RWPE2 (cell line): Measurements from ENCODE around the gene PHF3.

Experiments used
- ATAC-seq: fragments of 200-7000 bp; cut with Tn5 transposase; 3 replicates; pipeline ENCODE4 v1.9.1; 2021; ENCODE audit warnings: low read depth
- DNase-seq: peaks from one replicate; pipeline ENCODE4 v3.0.0-alpha.2; 2020; ENCODE audit warnings: low spot score
- H3K27ac ChIP-seq: fragments of 450-650 bp; 2 replicates; pipeline ENCODE4 v1.5.1; 2017; ENCODE audit warnings: mild to moderate bottlenecking; ENCODE audit not compliant: poor library complexity, severe bottlenecking
- H3K27me3 ChIP-seq: fragments of 250-450 bp; sonication (Bioruptor Pico); 2 replicates; pipeline ENCODE4 v1.5.1; 2021; ENCODE audit warnings: mild to moderate bottlenecking, moderate library complexity; ENCODE audit not compliant: insufficient read depth, poor library complexity, severe bottlenecking
- H3K36me3 ChIP-seq: fragments of 250-450 bp; sonication (Bioruptor Pico); 2 replicates; pipeline ENCODE4 v1.5.1; 2020; ENCODE audit warnings: low read depth, mild to moderate bottlenecking, moderate library complexity
- H3K4me1 ChIP-seq: fragments of 250-450 bp; sonication (Bioruptor Pico); 2 replicates; pipeline ENCODE4 v1.5.1; 2021; ENCODE audit warnings: mild to moderate bottlenecking, moderate library complexity; ENCODE audit not compliant: insufficient read depth, poor library complexity, severe bottlenecking
- H3K4me3 ChIP-seq: fragments of 250-450 bp; sonication (Bioruptor Pico); 2 replicates; pipeline ENCODE4 v1.5.1; 2021; ENCODE audit warnings: mild to moderate bottlenecking, moderate library complexity; ENCODE audit not compliant: severe bottlenecking
- H3K9me3 ChIP-seq: fragments of 250-450 bp; sonication (Bioruptor Pico); 2 replicates; pipeline ENCODE4 v1.5.1; 2021; ENCODE audit warnings: mild to moderate bottlenecking, moderate library complexity; ENCODE audit not compliant: severe bottlenecking
- CTCF ChIP-seq: fragments of 450-650 bp; IDR thresholded peaks from one replicate; pipeline ENCODE4 v1.5.1; 2017; ENCODE audit warnings: mild to moderate bottlenecking, moderate library complexity; ENCODE audit not compliant: poor library complexity, severe bottlenecking

PHF3 gene

GRCh38 chr6:63764318-63764916, 128.8 kb downstream of the PHF3 start:
- no peak for DNase-seq
- no peaks in the 10 kb centered on the region for H3K9me3 ChIP-seq
- no peak overlapping the region for H3K27ac ChIP-seq
- H3K4me1 ChIP-seq, result no peaks in the 10 kb centered on the region
- TF ChIP-seq CTCF, result peak; percentile 78
- no peaks in the 10 kb centered on the region for H3K36me3 ChIP-seq
- no peaks in the 10 kb centered on the region for H3K27me3 ChIP-seq
- ATAC-seq, result no peak
- H3K4me3 ChIP-seq, result no peak overlapping the region
